Left lung (tissue), 10 donors: ENCODE data around the gene KRTAP10-8. TPM values are rescaled to one million over a fixed set of nuclear protein-coding genes. Genes with fewer than 3 reads are reported as not detected.

Experiments
- ATAC-seq: fragments of 200-7000 bp; cut with Tn5 transposase; one replicate; pipeline ENCODE4 v1.9.1; 2020; ENCODE audit warnings: moderate library complexity
- DNase-seq, 4 donors: peaks; one replicate each; pipeline ENCODE4 v3.0.0-alpha.2; 2013 to 2020
- H3K27ac ChIP-seq, 2 donors: fragments of 200-600 bp; sonication (generic) in 1 of 2; one replicate each; pipeline versions ENCODE4 v1.5.0 to v1.8.0; 2020 to 2021
- H3K27me3 ChIP-seq, 2 donors: fragments of 200-600 bp; sonication (generic) in 1 of 2; one replicate each; pipeline versions ENCODE4 v1.5.0 to v1.8.0; 2020 to 2021
- H3K36me3 ChIP-seq, 2 donors: fragments of 200-600 bp; sonication (generic) in 1 of 2; one replicate each; pipeline versions ENCODE4 v1.5.0 to v1.8.0; 2020 to 2021
- H3K4me1 ChIP-seq, 2 donors: fragments of 200-600 bp; one replicate each; pipeline ENCODE4 v1.8.0; 2021
- H3K4me3 ChIP-seq, 2 donors: fragments of 200-600 bp; sonication (generic) in 1 of 2; one replicate each; pipeline versions ENCODE4 v1.5.0 to v1.8.0; 2020 to 2021; ENCODE audit warnings: mild to moderate bottlenecking in 1 of 2
- H3K9me3 ChIP-seq, 2 donors: fragments of 200-600 bp; sonication (generic) in 1 of 2; one replicate each; pipeline versions ENCODE4 v1.5.0 to v1.8.0; 2020 to 2021
- intact Hi-C, 2 donors: fragments of 100-400 bp; cut with DNase I; formaldehyde crosslinking; loops; one replicate each; pipeline versions ENCODE4 v1.11.2 to v1.14.2; 2022
- polyA plus RNA-seq, 6 donors: library from polyadenylated mRNA; unstranded; fragments of 120-200 nt; gene quantifications; one replicate each; pipeline ENCODE4 v1.2.1, GENCODE V29; 2013; ENCODE audit not compliant: insufficient read length in 6 of 6
- total RNA-seq, 2 donors: library from RNA; stranded (reverse); fragmentation: NEBNext Ultra II Directional; extraction: Animal tissue kit (Norgen Biotek cat#: 25700); gene quantifications; one replicate each; pipeline ENCODE4 v1.2.1, GENCODE V29; 2021
- TF ChIP-seq, protein P1 (sequence below), 2 donors: fragments of 200-600 bp; sonication (generic) in 1 of 2; IDR thresholded peaks; one replicate each; pipeline versions ENCODE4 v1.5.0 to v1.8.0; 2021; ENCODE audit warnings: antibody characterized with exemption in 2 of 2
- donor health status: DM: no; HTN: yes; CAD: no.
- donor health status: DM: no; HTN: no; CAD: no.

KRTAP10-8 gene
- total and polyA plus RNA-seq, 8 donors: not detected

DNA sequence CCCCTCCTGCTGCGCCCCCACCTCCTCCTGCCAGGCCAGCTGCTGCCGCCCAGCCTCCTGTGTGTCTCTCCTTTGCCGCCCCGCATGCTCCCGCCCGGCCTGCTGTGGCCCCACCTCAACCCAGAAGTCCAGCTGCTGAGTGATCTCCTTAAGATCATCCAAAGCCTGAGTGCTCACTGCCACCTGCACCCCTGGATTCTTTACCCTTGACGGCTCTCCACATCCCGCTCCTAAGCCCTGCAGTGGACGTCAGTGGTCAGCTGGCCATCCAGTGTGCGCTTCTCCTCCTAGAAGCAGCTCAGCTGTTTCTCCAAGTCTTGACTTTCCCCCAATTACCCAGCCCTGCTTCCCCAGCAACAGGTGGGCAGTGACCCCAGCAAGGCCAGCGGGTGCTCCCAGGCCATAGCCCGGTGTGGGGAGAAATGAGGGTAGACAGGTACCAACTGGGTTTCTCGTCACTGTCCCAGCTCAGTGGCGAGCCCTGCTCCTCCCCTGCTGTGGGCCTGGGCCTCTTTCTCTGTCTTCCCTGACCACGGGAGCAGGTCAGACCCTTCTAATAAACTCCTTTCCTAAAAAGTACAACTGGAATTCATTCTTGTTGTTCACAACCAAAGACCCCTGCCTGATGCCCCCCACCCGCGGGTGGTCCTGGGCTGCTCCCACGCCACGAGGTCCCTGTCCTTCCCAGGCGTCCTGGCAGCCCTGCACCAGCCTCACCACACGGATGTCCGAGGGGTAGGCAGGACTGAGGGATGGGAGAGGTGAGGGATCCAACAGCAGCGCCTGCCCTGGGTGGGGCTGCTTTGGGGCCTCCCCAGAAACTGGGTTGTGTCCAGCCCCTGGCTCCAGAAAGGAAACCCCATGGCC lies 10.1 kb upstream of the KRTAP10-8 start:
- peaks cover 0 to 46% of the 10 kb centered on the region in 2 donors for H3K27me3 ChIP-seq
- no peaks in the 10 kb centered on the region for H3K4me1 ChIP-seq
- ATAC-seq (no peak), DNase-seq (no peak)
- H3K36me3 ChIP-seq: no peaks in the 10 kb centered on the region
- intact Hi-C loops: no loop called here
- H3K27ac ChIP-seq: no peak overlapping the region
- H3K9me3 ChIP-seq: peaks cover 0 to 2% of the 10 kb centered on the region in 2 donors
- TF ChIP-seq, protein P1, sequence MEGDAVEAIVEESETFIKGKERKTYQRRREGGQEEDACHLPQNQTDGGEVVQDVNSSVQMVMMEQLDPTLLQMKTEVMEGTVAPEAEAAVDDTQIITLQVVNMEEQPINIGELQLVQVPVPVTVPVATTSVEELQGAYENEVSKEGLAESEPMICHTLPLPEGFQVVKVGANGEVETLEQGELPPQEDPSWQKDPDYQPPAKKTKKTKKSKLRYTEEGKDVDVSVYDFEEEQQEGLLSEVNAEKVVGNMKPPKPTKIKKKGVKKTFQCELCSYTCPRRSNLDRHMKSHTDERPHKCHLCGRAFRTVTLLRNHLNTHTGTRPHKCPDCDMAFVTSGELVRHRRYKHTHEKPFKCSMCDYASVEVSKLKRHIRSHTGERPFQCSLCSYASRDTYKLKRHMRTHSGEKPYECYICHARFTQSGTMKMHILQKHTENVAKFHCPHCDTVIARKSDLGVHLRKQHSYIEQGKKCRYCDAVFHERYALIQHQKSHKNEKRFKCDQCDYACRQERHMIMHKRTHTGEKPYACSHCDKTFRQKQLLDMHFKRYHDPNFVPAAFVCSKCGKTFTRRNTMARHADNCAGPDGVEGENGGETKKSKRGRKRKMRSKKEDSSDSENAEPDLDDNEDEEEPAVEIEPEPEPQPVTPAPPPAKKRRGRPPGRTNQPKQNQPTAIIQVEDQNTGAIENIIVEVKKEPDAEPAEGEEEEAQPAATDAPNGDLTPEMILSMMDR (IDR thresholded peaks at IDR 0.05): no peak
- H3K4me3 ChIP-seq: no peak overlapping the region

DNA sequence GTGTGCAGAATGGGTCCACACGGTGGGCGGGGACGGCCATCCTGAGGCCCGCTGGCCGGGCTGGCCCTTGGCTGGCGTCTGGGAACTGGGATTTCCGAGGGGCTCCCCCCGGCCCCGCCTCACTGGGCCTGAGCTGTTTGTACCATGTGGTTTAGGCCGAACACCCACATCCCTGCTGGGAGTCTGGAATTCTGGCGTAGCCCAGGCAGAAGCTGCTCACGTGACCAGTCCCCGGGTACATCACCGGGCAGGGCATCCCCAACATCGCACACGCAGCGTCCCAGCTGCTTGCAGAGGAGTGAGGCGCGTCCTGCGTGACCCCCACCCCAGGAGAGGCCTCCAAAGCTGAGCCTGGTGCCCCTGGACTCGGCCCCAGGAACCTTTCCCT lies 9.4 kb upstream of the KRTAP10-8 start:
- H3K4me3 ChIP-seq: no peak overlapping the region
- DNase-seq: no peak
- no peaks in the 10 kb centered on the region for H3K4me1 ChIP-seq
- H3K9me3 ChIP-seq: peaks cover 0 to 2% of the 10 kb centered on the region in 2 donors
- TF ChIP-seq, protein P1 (IDR thresholded peaks at IDR 0.05): no peak
- H3K27ac ChIP-seq: no peak overlapping the region
- no peaks in the 10 kb centered on the region for H3K36me3 ChIP-seq
- ATAC-seq: no peak
- peaks cover 0 to 46% of the 10 kb centered on the region in 2 donors for H3K27me3 ChIP-seq
- intact Hi-C loops: no loop called here

DNA sequence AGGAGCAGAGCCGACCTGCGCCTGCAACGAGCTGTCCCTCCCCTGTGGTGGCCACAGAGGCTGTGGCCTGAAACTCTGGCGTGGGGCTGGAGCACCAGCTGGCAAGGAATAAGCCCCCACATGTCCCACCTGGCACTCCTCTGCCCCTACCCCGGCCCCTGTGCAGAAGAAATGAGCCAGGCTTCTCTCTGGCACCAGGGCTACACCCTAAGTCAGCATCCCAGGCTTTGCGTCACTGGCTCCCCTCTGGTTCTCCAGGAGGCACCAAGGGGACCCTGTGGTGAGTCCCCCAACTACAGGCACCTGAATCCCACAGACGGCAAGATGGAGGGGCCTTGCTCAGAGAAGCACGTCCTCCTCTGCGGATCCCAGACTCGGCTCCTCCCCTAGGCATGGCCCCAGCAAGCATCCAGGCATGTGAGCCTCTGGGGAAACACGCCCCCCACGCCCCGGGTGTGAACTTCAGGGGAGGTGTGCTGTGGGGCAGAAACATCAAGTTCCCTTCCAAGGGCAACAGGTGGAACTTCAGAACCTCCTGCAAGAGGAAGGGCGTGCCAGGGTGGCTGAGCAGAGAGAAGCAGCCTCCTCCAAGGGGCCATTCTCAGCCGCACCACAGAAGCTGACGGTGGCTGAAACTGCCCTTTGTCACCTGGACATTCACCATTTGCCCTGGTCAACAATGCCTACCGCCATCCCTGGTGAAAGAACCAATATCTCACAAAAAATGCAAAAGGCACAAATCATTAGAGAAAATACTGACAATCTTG lies 8.6 kb upstream of the KRTAP10-8 start:
- Histone ChIP-seq H3K36me3 (no peaks in the 10 kb centered on the region), H3K4me3 (no peak overlapping the region), H3K4me1 (no peaks in the 10 kb centered on the region), H3K27ac (no peak overlapping the region), H3K9me3 (peaks cover 0 to 2% of the 10 kb centered on the region in 2 donors), H3K27me3 (peaks cover 0 to 46% of the 10 kb centered on the region in 2 donors)
- intact Hi-C loops: no loop called here
- TF ChIP-seq, protein P1 (IDR thresholded peaks at IDR 0.05): no peak
- ATAC-seq: no peak
- DNase-seq: no peak

DNA sequence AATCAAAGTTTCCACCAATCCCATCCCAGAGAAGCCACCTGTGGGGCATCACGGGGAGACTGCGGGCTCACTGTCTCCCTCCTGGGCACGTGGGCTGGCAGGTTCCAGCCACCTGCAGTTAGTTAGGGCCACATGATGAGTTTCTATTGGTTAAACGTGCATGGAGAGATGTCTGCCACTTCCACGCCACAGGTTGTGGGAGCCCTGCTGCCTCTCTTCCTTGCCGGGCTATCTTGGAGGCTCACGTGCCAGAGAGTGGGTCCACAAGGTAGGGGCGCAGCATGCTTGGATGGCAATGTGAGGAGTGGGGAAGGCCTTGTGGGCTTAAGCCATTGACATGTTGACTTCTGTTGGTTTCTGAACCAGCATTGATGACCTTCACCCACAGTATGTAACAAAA lies 8.0 kb upstream of the KRTAP10-8 start:
- Histone ChIP-seq H3K36me3 (no peaks in the 10 kb centered on the region), H3K27me3 (peaks cover 0 to 46% of the 10 kb centered on the region in 2 donors), H3K4me1 (no peaks in the 10 kb centered on the region), H3K9me3 (peaks cover 0 to 2% of the 10 kb centered on the region in 2 donors), H3K27ac (no peak overlapping the region), H3K4me3 (no peak overlapping the region)
- no peak for ATAC-seq
- no peak for DNase-seq
- intact Hi-C loops: no loop called here
- TF ChIP-seq, protein P1 (IDR thresholded peaks at IDR 0.05): no peak

DNA sequence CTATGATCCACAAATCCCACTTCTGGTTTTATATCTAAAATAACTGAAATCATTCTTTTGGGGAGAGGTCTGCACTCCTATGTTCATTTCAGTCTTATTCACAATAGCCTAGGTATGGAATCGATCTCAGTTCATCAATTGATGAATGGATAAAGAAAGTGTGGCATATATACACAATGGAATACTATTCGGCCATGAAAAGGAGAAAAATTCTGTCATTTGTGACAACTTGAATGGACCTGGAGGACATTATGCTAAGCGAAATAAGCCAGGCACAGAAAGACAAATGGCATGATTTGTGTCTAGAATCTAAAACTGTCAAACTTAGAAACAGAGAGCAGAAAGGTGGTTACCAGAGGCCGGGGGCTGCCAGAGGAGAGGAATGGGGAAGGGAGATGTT lies 5.4 kb upstream of the KRTAP10-8 start:
- Histone ChIP-seq H3K27ac (no peak overlapping the region), H3K27me3 (peaks cover 0 to 22% of the 10 kb centered on the region in 2 donors), H3K36me3 (no peaks in the 10 kb centered on the region), H3K4me1 (no peaks in the 10 kb centered on the region), H3K9me3 (peaks cover 0 to 23% of the 10 kb centered on the region in 2 donors), H3K4me3 (no peak overlapping the region)
- DNase-seq: no peak
- no peak for ATAC-seq
- intact Hi-C loops: no loop called here
- TF ChIP-seq, protein P1 (IDR thresholded peaks at IDR 0.05): no peak
